Renal cortex interstitium (tissue), 11 donors: ENCODE data around the gene ANKRD16. TPM values are rescaled to one million over a fixed set of nuclear protein-coding genes. Genes with fewer than 3 reads are reported as not detected.
"Not testable (repeated sequence)": the region's sequence is repeated elsewhere in the genome, so short reads cannot be mapped to it uniquely, and the experiment has no call there.

ENCODE experiments used
- DNase-seq, 11 donors: peaks; one replicate each; pipeline ENCODE4 v3.0.0-alpha.2; 2013; ENCODE audit warnings: low read depth in 9 of 11, low spot score in 4 of 11; ENCODE audit errors: extremely low read depth in 1 of 11
- polyA plus RNA-seq, 3 donors: library from polyadenylated mRNA; unstranded; fragments of 120-200 nt; gene quantifications; one replicate each; pipeline ENCODE4 v1.2.1, GENCODE V29; 2013; ENCODE audit not compliant: insufficient read length in 3 of 3

ANKRD16 gene
- polyA plus RNA-seq, 3 donors: 9.3 to 12.8 (median 12.5) TPM

DNA sequence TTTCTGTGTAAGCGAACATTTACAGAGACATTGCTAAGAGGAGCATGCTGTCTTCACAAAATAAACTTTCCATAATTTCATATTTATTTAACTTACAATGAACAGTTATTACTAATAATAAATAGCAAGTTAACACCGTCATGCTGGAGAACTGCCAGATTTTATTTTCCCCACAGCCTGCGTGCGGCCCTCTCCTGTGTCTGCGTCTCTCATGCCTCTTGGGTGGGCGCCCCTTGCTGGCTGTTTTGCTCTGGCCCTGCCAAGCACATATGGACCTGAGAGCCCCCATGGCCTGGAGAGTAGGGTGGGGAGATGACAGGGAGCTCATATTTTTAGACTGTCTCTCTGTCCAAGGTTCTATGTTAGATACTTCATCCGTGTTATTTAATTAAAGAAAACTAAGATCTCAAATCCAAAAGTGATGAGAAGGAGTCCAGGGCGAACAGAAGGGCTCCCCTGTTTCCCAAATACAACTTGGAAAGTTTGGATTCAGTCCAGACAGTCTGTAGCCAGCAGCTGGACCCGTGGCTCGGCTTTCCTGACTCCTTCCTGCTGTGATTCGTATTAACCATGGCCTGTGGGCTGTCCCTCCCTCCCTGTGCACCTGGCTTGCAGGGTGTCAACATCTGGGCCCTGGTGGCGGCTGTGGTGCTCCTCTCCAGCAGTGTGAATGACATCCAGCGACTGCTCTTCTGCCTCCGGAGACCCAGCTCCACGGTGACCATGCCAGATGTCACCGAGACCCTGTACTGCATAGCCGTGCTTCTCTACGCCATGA, 20.8 kb upstream of the ANKRD16 start:
- no peak for DNase-seq

DNA sequence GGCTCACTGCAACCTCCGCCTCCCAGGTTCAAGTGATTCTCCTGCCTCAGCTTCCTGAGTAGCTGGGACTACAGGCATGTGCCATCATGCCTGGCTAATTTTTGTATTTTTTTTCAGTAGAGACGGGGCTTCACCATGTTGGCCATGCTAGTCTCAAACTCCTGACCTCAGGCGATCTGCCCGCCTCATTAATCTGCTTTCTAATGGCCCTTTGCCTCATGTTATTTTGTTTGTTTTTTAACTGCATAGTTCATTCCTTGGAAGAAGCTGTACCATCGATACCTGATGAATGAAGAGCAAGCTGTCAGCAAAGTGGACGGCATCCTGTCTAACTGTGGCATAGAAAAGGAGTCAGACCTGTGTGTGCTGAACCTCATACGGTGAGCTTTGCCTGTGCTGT, 19.0 kb upstream of the ANKRD16 start:
- DNase-seq: not testable (repeated sequence)

DNA sequence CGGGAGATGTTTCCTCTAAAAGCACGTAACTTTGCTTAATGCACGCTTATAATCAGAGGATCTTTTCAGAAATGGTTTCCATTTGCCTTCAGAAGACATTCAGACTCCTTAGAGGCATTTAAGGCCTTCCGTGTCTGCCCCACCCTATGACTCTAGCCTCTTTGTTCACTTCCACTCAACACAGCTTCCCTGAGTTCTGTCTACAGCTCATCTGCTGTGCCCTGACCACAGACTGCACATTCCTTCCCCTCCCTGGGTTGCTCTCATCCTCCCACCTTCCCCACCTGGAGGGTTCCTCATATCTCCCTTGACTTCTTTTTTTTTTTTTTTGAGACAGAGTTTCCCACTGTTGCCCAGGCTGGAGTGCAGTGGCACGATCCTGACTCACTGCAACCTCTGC, 17.0 kb upstream of the ANKRD16 start:
- DNase-seq: no peak

DNA sequence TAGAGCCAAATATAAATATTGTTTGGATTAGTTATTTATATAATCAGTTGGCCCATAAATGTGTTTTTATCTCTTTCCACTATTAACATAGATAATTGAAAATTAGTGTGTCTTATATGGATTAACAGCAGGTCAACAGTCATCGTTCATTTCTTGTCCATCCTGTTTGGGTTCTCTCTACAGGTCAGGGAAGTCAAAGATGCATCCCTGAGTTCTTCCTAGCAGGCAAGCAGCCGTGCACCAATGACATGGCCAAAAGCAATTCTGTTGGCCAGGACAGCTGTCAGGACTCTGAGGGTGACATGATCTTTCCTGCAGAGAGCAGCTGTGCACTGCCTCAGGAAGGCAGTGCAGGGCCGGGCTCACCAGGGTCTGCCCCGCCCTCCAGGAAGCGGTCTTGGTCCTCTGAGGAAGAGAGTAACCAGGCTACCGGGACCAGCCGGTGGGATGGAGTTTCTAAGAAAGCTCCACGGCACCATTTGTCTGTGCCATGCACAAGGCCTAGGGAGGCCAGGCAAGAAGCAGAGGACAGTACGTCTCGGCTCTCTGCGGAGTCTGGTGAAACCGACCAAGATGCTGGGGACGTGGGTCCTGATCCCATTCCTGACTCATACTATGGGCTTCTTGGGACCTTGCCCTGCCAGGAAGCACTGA, 16.3 kb upstream of the ANKRD16 start:
- no peak for DNase-seq

DNA sequence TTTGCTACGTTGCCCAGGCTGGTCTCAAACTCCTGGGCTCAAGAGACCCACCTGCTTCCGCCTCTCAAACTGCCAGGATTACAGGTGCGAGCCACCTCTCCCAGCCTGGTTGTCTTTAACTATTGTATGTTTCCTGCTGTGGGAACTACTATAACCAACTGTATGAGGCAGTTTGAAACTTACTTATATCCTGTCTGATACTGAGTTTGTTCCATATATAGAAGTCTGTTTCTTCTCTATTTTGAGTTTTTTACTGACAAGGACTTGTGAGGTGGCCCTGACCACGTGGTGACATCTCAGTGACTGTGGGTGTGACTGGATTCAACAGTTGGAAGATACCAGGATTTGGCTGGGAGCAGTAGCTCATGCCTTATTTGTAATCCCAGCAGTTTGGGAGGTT, 14.5 kb upstream of the ANKRD16 start:
- DNase-seq: no peak

DNA sequence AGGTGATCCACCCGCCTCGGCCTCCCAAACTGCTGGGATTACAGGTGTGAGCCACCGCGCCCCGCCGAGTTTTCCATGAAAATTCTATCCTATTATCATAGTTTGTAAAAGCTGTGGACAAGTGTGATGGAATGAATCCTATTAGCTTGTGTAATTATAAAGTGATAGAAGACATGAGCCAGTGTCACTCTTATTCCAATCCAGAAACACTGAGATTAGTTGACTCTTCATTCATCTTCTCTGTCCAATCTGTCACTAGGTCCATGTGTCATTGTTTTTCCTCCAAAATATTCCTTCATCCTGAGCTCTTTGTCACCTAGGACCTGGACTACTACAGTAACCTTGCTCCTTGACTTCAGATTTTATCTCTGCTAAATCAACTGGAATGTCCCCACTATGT, 13.9 kb upstream of the ANKRD16 start:
- DNase-seq: no peak

DNA sequence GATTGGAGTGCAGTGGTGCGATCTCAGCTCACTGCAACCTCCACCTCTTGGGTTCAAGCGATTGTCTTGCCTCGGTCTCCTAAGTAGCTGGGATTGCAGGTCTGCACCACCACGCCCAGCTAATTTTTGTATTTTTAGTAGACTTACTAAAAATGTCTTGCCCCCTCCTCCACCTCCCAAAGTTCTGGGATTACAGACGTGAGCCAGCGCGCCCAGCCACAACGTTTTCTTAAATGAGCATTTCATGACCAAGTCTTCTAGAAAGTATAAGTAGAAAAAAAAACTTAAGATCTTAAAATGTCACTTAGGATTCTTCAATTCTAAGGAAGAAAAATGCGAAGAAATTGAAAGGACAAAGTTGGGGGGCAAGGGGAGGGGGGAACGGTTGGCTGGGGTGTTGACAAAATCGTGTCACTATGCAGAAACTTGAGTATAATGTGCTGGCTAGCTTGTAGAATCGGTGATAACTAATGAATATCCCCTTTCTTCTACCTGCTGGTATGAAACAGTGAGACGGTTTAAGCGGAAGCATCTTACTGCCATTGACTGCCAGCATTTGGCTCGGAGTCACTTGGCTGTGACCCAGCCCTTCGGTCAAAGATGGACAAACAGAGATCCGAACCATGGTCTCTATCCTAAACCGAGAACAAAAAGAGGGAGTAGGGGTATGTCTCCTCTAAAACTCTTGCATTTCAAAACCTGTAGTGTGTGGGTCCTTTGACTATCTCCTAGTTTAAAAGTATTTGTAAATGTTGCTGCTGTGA, 13.0 kb upstream of the ANKRD16 start:
- DNase-seq: no peak

DNA sequence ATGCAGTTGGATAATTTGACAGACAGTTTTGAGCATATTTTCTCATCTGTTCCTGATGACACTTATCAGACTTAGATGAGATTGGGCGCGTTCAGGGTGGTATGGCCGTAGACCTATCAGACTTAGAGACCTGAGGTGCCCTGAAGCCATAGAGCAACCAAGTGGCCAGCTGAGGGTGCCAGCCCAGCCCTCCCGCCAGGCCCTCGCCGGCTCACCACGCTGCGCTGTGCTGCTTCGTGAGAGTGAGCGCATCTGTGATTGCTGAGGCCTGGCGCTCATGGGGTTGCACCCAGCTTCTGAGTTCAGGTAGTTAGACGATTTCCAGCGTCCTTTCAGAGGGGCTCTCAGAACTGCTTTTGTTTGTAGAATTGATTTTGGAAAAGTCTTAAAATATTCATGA, 10.6 kb upstream of the ANKRD16 start:
- DNase-seq: no peak

DNA sequence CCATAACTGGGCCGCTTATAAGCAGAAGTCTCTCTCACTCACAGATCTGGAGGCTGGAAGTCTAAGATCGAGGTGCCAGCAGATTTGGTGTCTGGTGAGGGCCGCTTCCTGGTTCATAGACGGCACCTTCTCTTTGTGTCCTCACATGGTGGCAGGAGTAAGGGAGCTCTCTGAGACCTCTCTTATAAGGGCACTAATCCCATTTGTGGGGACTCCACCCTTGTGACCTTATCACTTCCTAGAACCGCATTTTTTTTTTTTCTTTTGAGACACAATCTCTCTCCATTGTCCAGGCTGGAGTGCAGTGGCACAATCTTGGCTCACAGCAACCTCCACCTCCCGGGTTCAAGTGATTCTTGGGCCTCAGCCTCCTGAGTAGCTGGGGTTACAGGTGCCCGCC, 8.5 kb upstream of the ANKRD16 start:
- DNase-seq: no peak

DNA sequence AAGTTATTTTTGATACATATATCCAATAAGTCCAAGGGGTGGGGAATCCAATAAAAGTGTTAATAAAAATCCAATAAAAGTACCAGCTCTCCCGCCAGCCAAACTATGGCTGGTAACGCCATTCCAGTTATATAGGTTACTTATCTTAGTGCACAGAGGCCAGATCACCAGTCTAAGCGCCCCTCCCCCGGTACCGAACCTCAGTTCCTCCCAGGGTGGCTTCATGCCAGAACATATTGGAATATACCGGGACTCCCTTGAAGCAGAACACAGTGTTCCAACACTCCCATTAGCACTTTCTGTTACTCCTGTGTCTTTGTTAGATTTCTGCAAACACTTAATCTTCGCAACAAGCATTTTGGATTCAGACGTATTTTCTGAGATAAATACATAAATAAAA, 7.8 kb upstream of the ANKRD16 start:
- no peak for DNase-seq

DNA sequence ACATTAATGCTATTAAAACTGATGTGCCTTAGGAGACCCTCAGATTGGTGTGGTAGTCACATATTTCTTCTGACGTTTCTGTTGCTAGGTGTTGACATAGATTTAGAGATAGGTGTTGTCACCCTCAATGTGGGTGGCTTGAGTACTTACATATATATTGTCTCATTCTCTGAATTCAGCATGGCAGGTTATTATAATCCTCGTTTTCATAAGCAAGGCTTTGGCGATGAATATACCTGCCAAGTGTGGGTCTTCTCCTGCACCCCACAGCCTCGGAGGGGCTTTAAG, 7.3 kb upstream of the ANKRD16 start:
- no peak for DNase-seq

DNA sequence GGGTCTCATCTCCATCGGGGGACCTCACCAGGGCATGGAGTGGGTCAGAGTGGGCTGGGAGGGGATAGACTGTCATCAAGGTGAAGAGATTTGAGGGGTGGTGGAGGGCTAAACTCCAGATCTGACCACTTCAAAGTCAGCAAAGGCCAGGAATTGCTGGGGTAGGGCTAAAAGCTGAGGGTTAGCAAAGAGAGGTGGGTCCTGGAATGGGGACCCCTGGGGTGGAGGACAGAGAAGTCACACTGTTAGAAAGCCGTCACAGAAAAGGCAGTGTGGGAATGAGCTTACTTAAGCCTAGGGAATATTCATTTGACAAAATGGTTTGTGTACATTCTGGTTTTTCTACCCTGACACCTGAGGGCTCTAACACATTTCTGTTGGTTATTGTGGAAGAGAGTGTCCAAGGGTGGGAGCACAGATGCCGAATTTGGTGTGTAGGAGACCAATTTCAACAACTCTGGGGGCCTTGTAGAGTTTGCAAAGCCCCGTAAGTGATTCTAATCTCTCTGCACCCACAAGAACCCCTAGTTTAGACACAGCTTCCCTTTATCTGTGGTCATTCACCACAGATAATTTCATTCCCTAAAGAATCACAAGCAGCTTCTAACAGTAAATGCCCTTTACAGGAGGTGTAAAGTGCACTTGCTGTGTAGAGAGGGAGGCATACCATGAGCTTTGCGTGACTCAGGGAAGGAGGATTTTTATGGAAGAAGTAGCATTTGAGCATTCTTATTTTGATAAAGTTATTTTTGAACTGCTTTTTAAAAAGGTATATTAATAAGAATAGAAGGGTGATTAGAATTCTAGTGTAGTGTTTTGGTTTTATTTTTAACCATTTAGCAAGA, 6.7 kb upstream of the ANKRD16 start:
- no peak for DNase-seq

DNA sequence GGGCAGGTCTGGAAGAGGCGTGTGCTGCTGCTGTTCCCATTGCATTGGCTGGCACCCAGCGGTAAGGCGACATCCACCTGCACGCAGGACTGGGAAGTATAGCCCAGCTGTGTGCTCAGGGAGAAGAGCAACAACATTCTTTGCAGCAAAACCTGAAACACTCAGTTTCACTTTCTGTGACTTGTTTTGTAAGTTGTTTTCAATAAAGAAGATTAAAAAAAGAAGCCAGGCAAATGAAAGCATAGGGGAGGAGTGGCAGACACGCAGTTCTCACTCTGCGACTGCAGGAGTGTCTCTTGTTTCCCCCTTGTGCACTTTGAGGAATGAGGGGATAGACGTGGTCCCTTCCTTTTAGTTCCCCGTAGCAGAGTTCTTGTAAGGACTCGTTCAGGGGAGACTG, 6.1 kb upstream of the ANKRD16 start:
- DNase-seq: no peak

DNA sequence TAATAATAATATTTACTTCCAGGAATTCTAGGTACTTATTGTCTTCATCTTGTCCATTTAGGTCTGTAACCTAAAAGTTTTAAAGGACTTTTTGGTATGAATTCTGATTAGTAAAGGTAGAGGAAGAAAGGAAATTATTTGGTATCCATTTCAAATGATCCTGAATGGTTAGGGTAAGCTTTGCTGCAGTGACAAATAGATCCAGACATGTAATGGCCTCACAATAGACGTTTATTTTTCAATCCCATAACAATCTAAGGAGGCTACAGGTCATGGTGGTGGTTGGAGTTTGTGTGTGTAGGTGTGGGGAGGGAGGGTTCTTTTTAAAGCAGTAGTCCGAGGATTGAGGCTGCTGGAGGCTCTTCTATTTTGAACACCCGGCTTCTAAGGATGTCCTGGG, 5.7 kb upstream of the ANKRD16 start:
- DNase-seq: no peak

DNA sequence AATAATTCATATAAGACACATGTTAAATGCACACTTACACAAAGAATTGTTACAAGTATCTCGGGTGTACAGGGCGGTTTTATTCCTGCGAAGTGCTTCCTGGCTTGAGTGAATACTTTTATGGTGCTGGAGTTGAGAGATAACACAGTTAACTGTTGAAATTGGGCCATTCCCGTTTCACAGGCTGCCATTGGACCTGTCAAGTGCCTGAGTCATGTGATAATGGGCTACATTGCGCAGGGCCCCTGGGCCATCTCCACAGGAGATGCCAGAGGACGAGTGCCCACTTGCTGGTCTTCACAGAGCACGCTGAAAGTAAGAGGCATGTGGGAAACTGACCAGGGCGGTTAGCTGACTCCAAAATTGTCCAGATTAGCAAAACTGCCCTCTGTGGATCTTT, 5.2 kb upstream of the ANKRD16 start:
- no peak for DNase-seq

DNA sequence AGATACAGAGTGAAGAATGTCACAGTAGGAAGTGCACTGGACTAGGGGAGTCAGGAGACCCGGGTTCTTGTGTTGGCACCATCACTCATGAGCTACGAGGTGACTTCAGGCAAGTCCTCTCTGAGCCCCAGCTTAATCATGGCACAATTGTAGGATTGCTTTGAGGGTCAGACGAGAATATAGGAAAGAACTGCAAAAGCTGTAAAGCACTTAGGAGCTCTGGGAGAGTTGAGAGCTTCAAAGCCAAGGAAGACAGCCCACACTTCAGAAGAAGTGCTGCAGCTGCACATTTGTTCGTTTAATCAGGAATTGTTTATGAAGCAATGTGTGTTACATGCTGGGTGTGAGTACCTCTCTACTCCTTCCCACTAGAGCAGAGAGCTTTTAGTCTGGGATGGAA, 4.7 kb upstream of the ANKRD16 start:
- DNase-seq: no peak

DNA sequence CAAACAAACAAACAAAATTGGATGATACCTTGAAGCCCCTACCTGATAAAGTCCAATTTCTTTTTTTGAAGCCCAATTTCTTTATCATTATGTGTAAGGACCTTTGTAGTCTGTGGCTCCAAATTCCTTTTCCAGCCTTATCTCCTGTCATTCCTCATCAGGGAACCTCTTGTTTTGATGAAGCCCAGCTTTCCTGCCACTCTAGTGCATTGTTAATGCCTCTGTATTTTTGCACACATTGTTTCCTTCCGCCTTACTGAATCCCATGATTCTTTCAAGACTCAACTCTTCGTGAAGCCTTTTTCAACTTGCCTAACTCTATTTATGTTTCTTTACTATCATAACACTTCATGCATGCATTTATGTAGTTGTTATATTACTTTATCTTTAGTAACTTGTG, 3.6 kb upstream of the ANKRD16 start:
- no peak for DNase-seq

DNA sequence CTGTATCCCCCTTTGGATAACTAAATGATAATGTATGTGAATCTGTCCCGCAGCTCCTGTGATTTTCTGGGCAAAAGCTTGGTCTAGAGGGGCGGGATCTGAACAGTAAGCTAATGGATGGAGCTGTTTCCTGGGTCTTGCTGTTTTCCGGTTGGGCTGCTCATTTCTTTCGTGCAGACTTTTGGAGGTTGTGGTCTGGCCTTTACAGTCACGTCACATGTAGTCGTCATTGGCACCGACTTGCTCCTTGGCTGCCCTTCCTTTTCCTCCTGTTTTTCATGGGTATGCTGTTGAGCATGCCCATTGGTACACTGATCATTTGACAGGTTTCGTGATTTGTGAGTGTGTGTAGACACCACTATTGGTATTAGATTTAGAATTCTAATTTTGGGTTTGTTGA, 2.3 kb upstream of the ANKRD16 start:
- no peak for DNase-seq

DNA sequence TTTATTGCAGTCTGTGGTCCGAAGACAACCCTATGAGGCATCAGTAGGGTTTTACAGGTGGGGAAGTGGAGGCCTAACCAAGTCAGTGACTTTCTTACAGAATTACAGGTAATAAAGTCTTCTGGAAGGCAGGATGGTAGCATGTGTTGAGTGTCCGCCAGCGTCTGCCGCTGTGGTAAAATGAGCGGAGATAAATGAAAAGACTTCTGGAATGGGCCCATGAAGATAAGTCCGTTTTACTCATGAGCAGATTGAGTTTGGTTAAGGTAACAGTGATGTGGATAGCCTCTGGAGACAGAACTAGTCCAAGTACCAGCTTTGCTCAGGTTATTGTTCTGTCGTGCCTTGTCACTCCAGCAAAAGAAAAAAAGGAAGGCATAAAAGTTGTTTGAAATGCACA, 1.3 kb upstream of the ANKRD16 start:
- DNase-seq: no peak

DNA sequence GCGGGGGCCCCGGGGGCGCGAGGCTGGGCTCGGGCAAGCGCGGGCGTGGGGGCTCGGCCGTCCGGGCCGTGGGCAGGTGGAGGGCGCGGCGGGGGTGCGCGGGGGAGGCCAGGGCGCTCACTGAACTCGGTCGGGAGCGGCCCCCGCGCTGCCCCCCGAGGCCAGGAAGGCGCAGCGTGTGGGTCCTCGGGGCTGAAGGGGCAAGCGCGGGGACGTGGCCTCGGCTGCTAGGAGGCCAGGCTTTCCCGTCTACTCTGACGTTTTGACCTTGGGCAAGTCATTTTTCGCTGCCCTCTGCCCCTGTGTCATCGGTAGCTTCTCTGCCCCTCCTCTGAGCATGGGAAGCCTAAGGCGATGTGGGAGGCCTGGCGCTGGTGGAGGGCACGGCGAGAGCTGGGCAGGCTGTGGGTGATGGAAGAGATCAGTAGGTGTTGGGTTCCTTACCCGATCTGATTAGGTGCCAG, 791 bp upstream of the ANKRD16 start:
- no peak for DNase-seq
